ENCODE results near the gene CELF5. TPM values are rescaled to one million over a fixed set of nuclear protein-coding genes. Genes with fewer than 3 reads are reported as not detected.
"Not testable (repeated sequence)": the region's sequence is repeated elsewhere in the genome, so short reads cannot be mapped to it uniquely, and the experiment has no call there.

Gene CELF5
- total and polyA plus RNA-seq, 2 donors (not counting 1 experiment from before 2014, with no cell fraction given) = 0.15 TPM; not detected in 1

- Histone ChIP-seq H3K27ac (ENCODE audit: low read length in 2 of 2) (no peak overlapping the region), H3K4me1 (ENCODE audit: control insufficient read depth in 2 of 2, insufficient read depth in 2 of 2, low read length in 2 of 2) (no peaks in the 10 kb centered on the region), H4K20me1 (ENCODE audit: control insufficient read depth, insufficient read depth, low read length, poor library complexity, severe bottlenecking) (no peaks in the 10 kb centered on the region), H3K36me3 (replicated peaks in 1 of 2; ENCODE audit: control extremely low read depth in 1 of 2, control insufficient read depth in 1 of 2, extremely low read depth in 1 of 2, insufficient read depth in 2 of 2, low read length in 1 of 2) (no peaks in the 10 kb centered on the region), H3K4me3 (ENCODE audit: control extremely low read depth in 1 of 5, extremely low read depth in 1 of 5, insufficient read depth in 1 of 5, low read depth in 2 of 5, low read length in 4 of 5) (no peak overlapping the region), H2AFZ (ENCODE audit: insufficient read depth, low read depth, low read length, poor library complexity, severe bottlenecking) (no peak overlapping the region), H3K79me2 (ENCODE audit: control insufficient read depth, insufficient read depth, low read length) (no peaks in the 10 kb centered on the region), H3K4me2 (replicated peaks; ENCODE audit: low read depth, low read length, poor library complexity, severe bottlenecking) (no peak overlapping the region), H3K9ac (ENCODE audit: low read length) (no peak overlapping the region), H3K27me3 (replicated peaks in 1 of 4; ENCODE audit: control extremely low read depth in 1 of 4, control insufficient read depth in 3 of 4, insufficient read depth in 4 of 4, low read length in 3 of 4) (peaks cover 0 to 2% (median 0%) of the 10 kb centered on the region in 4 experiments), H3K9me3 (ENCODE audit: control extremely low read depth in 1 of 3, control insufficient read depth in 2 of 3, insufficient read depth in 1 of 3, low read length in 2 of 3) (peaks cover 0 to 4% (median 0%) of the 10 kb centered on the region in 3 donors)
- ChIA-PET POLR2A (no interaction called here), CTCF (interaction anchor here (6.4 kb wide), 1 partner anchor 100 kb away, joined by 119 read pairs; no protein-coding TSS in a partner anchor)
- H3K27me3 Mint-ChIP-seq = peaks cover 12% of the 10 kb centered on the region
- DNase-seq (no peak), ATAC-seq (ENCODE audit: low read depth) (no peak)
- 85% methylated on average over 9 of the region's 9 CpGs for WGBS (ENCODE audit: insufficient coverage)
- no peak for TF ChIP-seq CTCF (IDR thresholded peaks at IDR 0.05)
- TF ChIP-seq EZH2 (IDR thresholded peaks at IDR 0.05; ENCODE audit: borderline replicate concordance, insufficient read depth, low read depth, low read length, poor library complexity, severe bottlenecking) = no peak
- no peaks in the 10 kb centered on the region for H3K4me1 Mint-ChIP-seq
- H3K27ac Mint-ChIP-seq = no peak overlapping the region
- H3K4me3 Mint-ChIP-seq = no peak overlapping the region
- intact Hi-C loops (cut with micrococcal nuclease) = no loop called here
- no peaks in the 10 kb centered on the region for H3K9me3 Mint-ChIP-seq (ENCODE audit: insufficient read depth)
Measured at GRCh38 chr19:3330047-3330446, 105.6 kb downstream of the CELF5 start.

GRCh38 chr19:3332232-3332631 is 107.8 kb downstream of the CELF5 start:
- intact Hi-C loops (cut with micrococcal nuclease); H3K79me2 ChIP-seq (ENCODE audit: control insufficient read depth, insufficient read depth, low read length); POLR2A ChIA-PET; H4K20me1 ChIP-seq (ENCODE audit: control insufficient read depth, insufficient read depth, low read length, poor library complexity, severe bottlenecking); H3K9me3 ChIP-seq (ENCODE audit: control extremely low read depth in 1 of 3, control insufficient read depth in 2 of 3, insufficient read depth in 1 of 3, low read length in 2 of 3); H3K27ac ChIP-seq (ENCODE audit: low read length in 2 of 2); H2AFZ ChIP-seq (ENCODE audit: insufficient read depth, low read depth, low read length, poor library complexity, severe bottlenecking); H3K4me1 ChIP-seq (ENCODE audit: control insufficient read depth in 2 of 2, insufficient read depth in 2 of 2, low read length in 2 of 2); H3K27ac Mint-ChIP-seq; H3K4me2 ChIP-seq (replicated peaks; ENCODE audit: low read depth, low read length, poor library complexity, severe bottlenecking); H3K4me3 ChIP-seq (ENCODE audit: control extremely low read depth in 1 of 5, extremely low read depth in 1 of 5, insufficient read depth in 1 of 5, low read depth in 2 of 5, low read length in 4 of 5); ATAC-seq (ENCODE audit: low read depth); DNase-seq; H3K36me3 ChIP-seq (replicated peaks in 1 of 2; ENCODE audit: control extremely low read depth in 1 of 2, control insufficient read depth in 1 of 2, extremely low read depth in 1 of 2, insufficient read depth in 2 of 2, low read length in 1 of 2); H3K9me3 Mint-ChIP-seq (ENCODE audit: insufficient read depth); CTCF ChIA-PET; H3K4me1 Mint-ChIP-seq; H3K9ac ChIP-seq (ENCODE audit: low read length); H3K4me3 Mint-ChIP-seq: not testable (repeated sequence)
- H3K27me3 Mint-ChIP-seq = peaks cover 12% of the 10 kb centered on the region
- 89% methylated on average over 1 of the region's 1 CpG for WGBS (ENCODE audit: insufficient coverage)
- peaks cover 0 to 17% (median 4%) of the 10 kb centered on the region in 4 experiments for H3K27me3 ChIP-seq (replicated peaks in 1 of 4; ENCODE audit: control extremely low read depth in 1 of 4, control insufficient read depth in 3 of 4, insufficient read depth in 4 of 4, low read length in 3 of 4)

Measured in B cell (primary cell).